Colonic mucosa (tissue), 4 donors: Measurements from ENCODE around the gene MYO9B. TPM values are rescaled to one million over a fixed set of nuclear protein-coding genes. Genes with fewer than 3 reads are reported as not detected.

Source experiments
- DNase-seq: peaks from one replicate; pipeline ENCODE4 v3.0.0-alpha.2; 2020
- H3K27ac ChIP-seq: fragments of 200-600 bp; one replicate; pipeline ENCODE4 v1.8.0; 2021
- H3K27me3 ChIP-seq: fragments of 200-600 bp; one replicate; pipeline ENCODE4 v1.8.0; 2021
- H3K36me3 ChIP-seq: fragments of 200-600 bp; one replicate; pipeline ENCODE4 v1.8.0; 2021
- H3K4me1 ChIP-seq: fragments of 200-600 bp; one replicate; pipeline ENCODE4 v1.8.0; 2021; ENCODE audit warnings: mild to moderate bottlenecking
- H3K4me3 ChIP-seq: fragments of 200-600 bp; one replicate; pipeline ENCODE4 v1.8.0; 2021
- H3K9ac ChIP-seq, 2 donors: one replicate each; pipeline ENCODE4 v1.7.0; 2013; ENCODE audit warnings: control low read depth in 2 of 2, low read depth in 2 of 2, low read length in 2 of 2
- H3K9me3 ChIP-seq: fragments of 200-600 bp; one replicate; pipeline ENCODE4 v1.8.0; 2021
- intact Hi-C: fragments of 100-400 bp; cut with DNase I; formaldehyde crosslinking; loops from one replicate; pipeline ENCODE4 v1.14.1; 2022
- total RNA-seq, 2 donors: library from RNA; stranded (reverse); fragmentation: NEBNext Ultra II Directional in 1 of 2; extraction: Animal tissue kit (Norgen Biotek cat#: 25700) in 1 of 2; gene quantifications; one replicate each; pipeline ENCODE4 v1.2.1, GENCODE V29; 2021
- TF ChIP-seq, protein P1 (sequence below): fragments of 200-600 bp; IDR thresholded peaks from one replicate; pipeline ENCODE4 v1.8.0; 2022; ENCODE audit warnings: antibody characterized with exemption, mild to moderate bottlenecking
- donor health status: healthy.
- donor health status: DM: no; HTN: no; CAD: no.
- donor health status: DM: no; HTN: no; CAD: no.

MYO9B gene
- total RNA-seq, 2 donors from 2014 or later: 56.5 to 89.2 TPM

DNA sequence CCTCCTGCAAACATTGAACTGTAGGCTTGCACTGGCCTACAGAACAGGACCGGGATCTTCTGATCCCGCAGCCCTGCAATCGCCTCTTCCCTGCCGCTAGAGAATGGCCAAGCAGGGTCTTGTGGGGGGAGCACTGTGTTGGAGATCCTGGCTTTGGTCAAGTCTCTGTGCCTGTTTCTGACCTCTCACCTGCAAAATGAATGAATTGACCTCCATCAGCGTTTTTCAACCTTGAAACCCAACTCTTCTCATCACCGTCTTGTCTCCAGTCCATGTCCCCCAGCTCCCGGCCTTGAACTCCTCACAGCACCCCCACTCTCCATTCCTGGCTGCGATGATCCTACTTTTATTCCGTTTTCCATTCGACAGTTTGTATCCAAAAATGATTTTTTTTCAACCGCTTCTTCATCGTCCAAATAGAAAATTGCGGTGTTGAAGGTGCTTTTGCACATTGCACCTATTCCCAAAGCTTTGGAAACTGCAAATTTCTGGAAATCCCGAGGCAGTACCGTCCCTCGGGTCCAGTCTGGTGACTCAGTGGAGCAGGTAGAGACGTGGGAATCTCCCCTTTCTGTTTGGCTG, 2.0 kb downstream of the MYO9B start:
- Histone ChIP-seq H3K27me3 (no peaks in the 10 kb centered on the region), H3K9me3 (no peaks in the 10 kb centered on the region), H3K4me3 (peak overlapping the region; percentile 62), H3K9ac (peak overlapping the region in 1 of 2 donors; percentile 96), H3K4me1 (peaks cover 6% of the 10 kb centered on the region), H3K27ac (peak overlapping the region; percentile 4), H3K36me3 (no peaks in the 10 kb centered on the region)
- TF ChIP-seq, protein P1, sequence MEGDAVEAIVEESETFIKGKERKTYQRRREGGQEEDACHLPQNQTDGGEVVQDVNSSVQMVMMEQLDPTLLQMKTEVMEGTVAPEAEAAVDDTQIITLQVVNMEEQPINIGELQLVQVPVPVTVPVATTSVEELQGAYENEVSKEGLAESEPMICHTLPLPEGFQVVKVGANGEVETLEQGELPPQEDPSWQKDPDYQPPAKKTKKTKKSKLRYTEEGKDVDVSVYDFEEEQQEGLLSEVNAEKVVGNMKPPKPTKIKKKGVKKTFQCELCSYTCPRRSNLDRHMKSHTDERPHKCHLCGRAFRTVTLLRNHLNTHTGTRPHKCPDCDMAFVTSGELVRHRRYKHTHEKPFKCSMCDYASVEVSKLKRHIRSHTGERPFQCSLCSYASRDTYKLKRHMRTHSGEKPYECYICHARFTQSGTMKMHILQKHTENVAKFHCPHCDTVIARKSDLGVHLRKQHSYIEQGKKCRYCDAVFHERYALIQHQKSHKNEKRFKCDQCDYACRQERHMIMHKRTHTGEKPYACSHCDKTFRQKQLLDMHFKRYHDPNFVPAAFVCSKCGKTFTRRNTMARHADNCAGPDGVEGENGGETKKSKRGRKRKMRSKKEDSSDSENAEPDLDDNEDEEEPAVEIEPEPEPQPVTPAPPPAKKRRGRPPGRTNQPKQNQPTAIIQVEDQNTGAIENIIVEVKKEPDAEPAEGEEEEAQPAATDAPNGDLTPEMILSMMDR: no peak
- DNase-seq: no peak
- intact Hi-C loops: no loop called here

DNA sequence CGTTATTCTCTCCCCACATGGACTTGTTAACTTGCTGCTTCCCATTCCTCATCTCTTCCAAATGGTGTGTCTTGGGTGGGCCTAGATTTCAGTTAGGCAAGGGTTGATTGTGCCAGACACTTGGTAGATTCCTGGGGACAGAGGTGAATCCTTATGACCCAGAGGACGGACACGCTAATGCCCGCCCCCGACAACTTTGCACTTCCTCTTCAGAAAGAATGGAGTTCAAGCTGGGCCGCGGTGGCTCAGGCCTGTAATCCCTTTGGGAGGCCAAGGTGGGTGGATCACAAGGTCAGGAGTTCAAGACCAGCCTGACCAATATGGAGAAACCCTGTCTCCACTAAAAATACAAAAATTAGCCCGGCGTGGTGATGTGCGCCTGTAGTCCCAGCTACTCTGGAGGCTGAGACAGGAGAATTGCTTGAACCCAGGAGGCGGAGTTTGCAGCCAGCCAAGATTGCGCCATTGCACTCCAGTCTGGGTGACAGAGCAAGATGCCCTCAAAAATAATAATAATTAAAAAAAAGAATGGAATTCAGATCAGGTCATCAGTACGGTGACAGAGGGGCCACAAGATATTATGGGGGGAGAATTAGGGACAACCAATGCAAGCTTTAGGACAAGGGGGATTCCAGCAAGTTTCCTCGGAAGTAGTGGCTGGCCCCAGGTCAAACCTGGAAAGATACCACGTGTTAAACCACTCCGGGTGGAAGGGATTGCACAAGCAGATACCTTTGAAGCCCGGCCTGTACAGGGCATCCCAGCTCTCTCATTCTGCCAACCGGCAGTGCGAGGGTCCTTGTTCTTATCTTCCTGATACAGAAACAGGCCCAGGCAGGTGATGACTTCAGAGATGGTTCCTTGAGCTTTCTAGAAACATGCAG, 2.7 kb downstream of the MYO9B start:
- H3K27me3 ChIP-seq: no peaks in the 10 kb centered on the region
- H3K9ac ChIP-seq: peak overlapping the region; percentile 77 to 96
- no peak for DNase-seq
- no peak overlapping the region for H3K4me3 ChIP-seq
- peaks cover 6% of the 10 kb centered on the region for H3K4me1 ChIP-seq
- peak overlapping the region; percentile 87 for H3K27ac ChIP-seq
- TF ChIP-seq, protein P1: no peak
- no peaks in the 10 kb centered on the region for H3K9me3 ChIP-seq
- intact Hi-C loops: no loop called here
- H3K36me3 ChIP-seq: no peaks in the 10 kb centered on the region

DNA sequence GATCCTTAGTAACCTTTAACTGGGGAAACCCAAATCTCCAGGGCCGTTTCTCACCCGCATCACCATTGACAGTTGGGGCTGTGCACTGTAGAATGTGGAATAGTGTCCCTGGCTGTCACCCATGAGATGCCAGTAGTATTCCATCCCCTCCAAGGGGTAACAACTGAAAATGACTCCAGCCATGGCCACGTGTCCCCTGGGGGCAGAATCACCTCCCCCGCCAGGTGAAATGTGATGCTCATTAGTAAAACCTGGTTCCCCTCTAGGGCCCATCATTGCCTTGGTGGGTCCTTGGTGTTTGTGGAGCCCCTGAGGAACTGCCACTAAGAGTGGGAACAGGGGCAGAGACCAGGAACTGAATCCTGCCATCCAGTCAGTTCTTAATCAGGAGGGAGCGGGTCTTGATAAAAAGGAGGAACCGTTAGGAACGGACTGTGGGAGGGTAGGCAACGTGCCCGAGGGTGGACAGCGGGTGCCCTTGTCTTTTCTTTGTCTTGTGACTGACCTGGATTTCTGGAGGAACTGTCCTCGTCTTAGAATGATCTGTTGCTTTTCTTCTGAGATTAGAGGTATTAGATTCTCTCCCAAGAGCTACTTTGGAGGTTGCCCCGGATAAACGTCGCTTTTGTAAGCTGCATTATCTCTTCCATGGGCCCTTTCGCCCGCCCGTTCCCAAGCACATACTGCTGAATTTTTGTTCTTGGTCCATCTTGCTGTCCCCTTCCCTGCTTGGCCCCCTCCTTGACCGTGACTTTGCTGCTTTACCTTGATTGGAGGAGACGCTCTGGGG, 3.5 kb downstream of the MYO9B start:
- intact Hi-C loops: no loop called here
- Histone ChIP-seq H3K36me3 (no peaks in the 10 kb centered on the region), H3K4me3 (peak overlapping the region; percentile 7)

DNA sequence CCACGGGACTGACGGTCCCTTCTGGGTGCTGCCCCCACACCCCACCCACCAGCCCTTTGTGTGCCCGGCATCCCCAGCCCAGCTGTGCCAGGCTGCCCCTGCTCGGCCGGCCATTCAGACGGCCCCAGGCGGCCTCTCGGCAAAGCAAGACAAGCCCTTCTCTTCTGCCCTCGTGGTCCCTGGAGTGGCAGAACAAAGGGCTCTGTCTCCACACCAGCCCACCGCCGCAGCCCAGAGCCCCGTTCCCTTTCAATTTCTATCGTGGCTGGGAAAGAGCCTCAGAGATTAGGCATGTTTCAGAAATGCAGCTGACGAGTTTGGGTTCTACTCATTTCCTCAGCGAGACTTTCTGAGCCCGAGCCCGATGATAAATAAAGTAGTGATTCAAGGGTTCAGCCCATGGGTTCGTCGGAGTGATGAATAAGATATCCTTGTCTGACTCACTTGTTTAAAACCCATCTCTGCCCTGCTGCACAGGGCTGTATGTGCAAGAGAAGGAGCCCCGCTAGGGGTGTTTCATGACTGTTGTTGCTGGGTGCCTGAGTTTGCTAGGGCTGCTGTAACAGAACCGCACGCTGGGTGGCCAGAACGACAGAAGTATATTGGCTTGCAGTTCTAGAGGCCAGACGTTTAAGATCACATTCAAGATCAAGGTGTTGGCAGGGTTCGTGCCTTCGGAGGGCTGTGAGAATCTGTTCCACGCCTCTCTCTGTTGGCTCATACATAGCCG, 4.3 kb downstream of the MYO9B start:
- intact Hi-C loops: no loop called here
- peak overlapping the region; percentile 7 for H3K4me3 ChIP-seq
- no peaks in the 10 kb centered on the region for H3K36me3 ChIP-seq
- no peaks in the 10 kb centered on the region for H3K9me3 ChIP-seq
- peak overlapping the region; percentile 67 to 77 for H3K9ac ChIP-seq
- H3K4me1 ChIP-seq: peaks cover 6% of the 10 kb centered on the region
- H3K27ac ChIP-seq: peak overlapping the region; percentile 87
- H3K27me3 ChIP-seq: no peaks in the 10 kb centered on the region
- TF ChIP-seq, protein P1: peak; percentile 18
- peak; percentile 43 for DNase-seq

More for the DNA sequence above, 3.5 kb downstream of the MYO9B start:
- Histone ChIP-seq H3K27ac (peak overlapping the region; percentile 87), H3K4me1 (peaks cover 6% of the 10 kb centered on the region), H3K9me3 (no peaks in the 10 kb centered on the region), H3K9ac (peak overlapping the region; percentile 67 to 77), H3K27me3 (no peaks in the 10 kb centered on the region)
- TF ChIP-seq, protein P1: no peak
- DNase-seq: no peak

DNA sequence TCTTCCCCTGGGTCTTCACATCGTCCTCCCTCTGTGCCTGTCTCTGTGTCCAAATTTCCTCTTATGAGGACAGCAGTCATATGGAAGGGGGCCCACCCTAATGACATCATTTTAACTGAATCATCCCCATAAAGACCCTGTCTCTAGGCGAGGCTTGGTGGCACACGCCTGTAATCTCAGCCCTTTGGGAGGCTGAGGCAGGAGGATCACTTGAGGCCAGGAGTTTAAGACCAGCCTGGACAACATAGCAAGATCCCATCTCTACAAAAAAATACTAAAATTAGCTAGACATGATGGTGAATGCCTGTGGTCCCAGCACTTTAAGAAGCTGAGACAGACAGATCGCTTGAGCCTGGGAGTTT, 4.8 kb downstream of the MYO9B start:
- Histone ChIP-seq H3K9me3 (no peaks in the 10 kb centered on the region), H3K36me3 (no peaks in the 10 kb centered on the region), H3K4me1 (peaks cover 6% of the 10 kb centered on the region), H3K27me3 (no peaks in the 10 kb centered on the region), H3K4me3 (no peak overlapping the region), H3K27ac (peak overlapping the region; percentile 87), H3K9ac (peak overlapping the region in 1 of 2 donors; percentile 67)
- TF ChIP-seq, protein P1: no peak
- no peak for DNase-seq
- intact Hi-C loops: no loop called here
